Tibial nerve (tissue), 4 donors: ENCODE measurements around the gene CR1L. TPM values are rescaled to one million over a fixed set of nuclear protein-coding genes. Genes with fewer than 3 reads are reported as not detected.
A peak's percentile ranks its signal among the peaks of the same experiment; 100 is the strongest.

Experiments
- DNase-seq, 2 donors: peaks; one replicate each; pipeline ENCODE4 v3.0.0-alpha.2; 2019; ENCODE audit warnings: low spot score in 2 of 2
- H3K27ac ChIP-seq, 4 donors: fragments of 200-600 bp; sonication (generic) in 3 of 4; one replicate each; pipeline ENCODE4 v1.5.1; 2017 to 2019; ENCODE audit warnings: mild to moderate bottlenecking in 1 of 4
- H3K27me3 ChIP-seq, 2 donors: fragments of 200-600 bp; sonication (generic) in 1 of 2; one replicate each; pipeline versions ENCODE4 v1.5.1 to v1.6.0; 2017 to 2019
- H3K36me3 ChIP-seq, 3 donors: fragments of 200-600 bp; sonication (generic); one replicate each; pipeline ENCODE4 v1.5.1; 2018 to 2019
- H3K4me1 ChIP-seq, 4 donors: fragments of 200-600 bp; sonication (generic) in 3 of 4; one replicate each; pipeline ENCODE4 v1.5.1; 2017 to 2019
- H3K4me3 ChIP-seq, 4 donors: fragments of 200-600 bp; sonication (generic) in 3 of 4; one replicate each; pipeline ENCODE4 v1.5.1; 2017 to 2019; ENCODE audit warnings: mild to moderate bottlenecking in 1 of 4, moderate library complexity in 1 of 4
- H3K9me3 ChIP-seq, 4 donors: fragments of 200-600 bp; sonication (generic) in 3 of 4; one replicate each; pipeline ENCODE4 v1.5.1; 2017 to 2019
- CTCF ChIP-seq, 5 experiments: fragments of 200-600 bp in 3 of 5; fragments of 450-650 bp in 2 of 5; sonication (generic) in 3 of 5; IDR thresholded peaks; one replicate each; pipeline ENCODE4 v1.5.1; 2016 to 2019; ENCODE audit warnings: antibody characterized with exemption in 5 of 5, mild to moderate bottlenecking in 3 of 5, moderate library complexity in 2 of 5
- EP300 ChIP-seq, 2 donors: sonication (generic); formaldehyde crosslinking; IDR thresholded peaks; one replicate each; pipeline ENCODE4 v1.6.1; 2017; ENCODE audit warnings: antibody characterized with exemption in 2 of 2, mild to moderate bottlenecking in 1 of 2
- POLR2A ChIP-seq, 2 donors: fragments of 450-650 bp; IDR thresholded peaks; one replicate each; pipeline ENCODE4 v1.6.1; 2017; ENCODE audit warnings: antibody characterized with exemption in 2 of 2, mild to moderate bottlenecking in 2 of 2, moderate library complexity in 2 of 2
- WGBS, 2 donors: methylation state at CpG; one replicate each; pipeline ENCODE4 v1.1.5; 2018; 5-methylcytosine and 5-hydroxymethylcytosine counted together
- total RNA-seq, 4 donors: library from RNA; depleted of rRNA; stranded (reverse); fragments of >200 nt; gene quantifications; one replicate each; pipeline ENCODE4 v1.1.0, GENCODE V29; 2016

CR1L gene
- total RNA-seq, 4 donors from 2014 or later, result 1.0 TPM; not detected in 3

- Histone ChIP-seq H3K9me3 (peaks cover 0 to 22% (median 0%) of the 10 kb centered on the region in 4 donors), H3K27ac (no peak overlapping the region), H3K27me3 (peaks cover 0 to 61% of the 10 kb centered on the region in 2 donors), H3K4me1 (peaks cover 0 to 10% (median 2%) of the 10 kb centered on the region in 4 donors), H3K4me3 (no peak overlapping the region), H3K36me3 (no peaks in the 10 kb centered on the region)
- DNase-seq, result no peak
- no peak for TF ChIP-seq EP300 (IDR thresholded peaks at IDR 0.05)
- 82 to 97% methylated on average over 1 of the region's 1 CpG for WGBS, 2 donors
Measured at GRCh38 chr1:207666342-207666741, 21.4 kb downstream of the CR1L start.

GRCh38 chr1:207669528-207670009 lies 24.6 kb downstream of the CR1L start:
- Histone ChIP-seq H3K9me3 (peaks cover 0 to 7% (median 0%) of the 10 kb centered on the region in 4 donors), H3K4me1 (peaks cover 0 to 10% (median 2%) of the 10 kb centered on the region in 4 donors), H3K27ac (no peak overlapping the region), H3K4me3 (peak overlapping the region in 3 of 4 donors; percentile 3 to 28 (median 19)), H3K36me3 (no peaks in the 10 kb centered on the region), H3K27me3 (peaks cover 0 to 72% of the 10 kb centered on the region in 2 donors)
- TF ChIP-seq EP300 (IDR thresholded peaks at IDR 0.05), result no peak
- no peak for TF ChIP-seq CTCF (IDR thresholded peaks at IDR 0.05)
- TF ChIP-seq POLR2A (IDR thresholded peaks at IDR 0.05), result no peak
- 4 to 20% methylated on average over 1 to 26 of the region's 44 CpGs for WGBS, 2 donors
- no peak for DNase-seq

- Histone ChIP-seq H3K4me3 (no peak overlapping the region), H3K27me3 (peaks cover 0 to 70% of the 10 kb centered on the region in 2 donors), H3K27ac (no peak overlapping the region), H3K36me3 (no peaks in the 10 kb centered on the region), H3K9me3 (peaks cover 0 to 7% (median 0%) of the 10 kb centered on the region in 4 donors), H3K4me1 (peaks cover 0 to 10% (median 2%) of the 10 kb centered on the region in 4 donors)
- 82 to 87% methylated on average over 3 of the region's 3 CpGs for WGBS, 2 donors
- TF ChIP-seq CTCF (IDR thresholded peaks at IDR 0.05) (no peak), POLR2A (IDR thresholded peaks at IDR 0.05) (no peak), EP300 (IDR thresholded peaks at IDR 0.05) (no peak)
- no peak for DNase-seq
Measured at GRCh38 chr1:207670192-207670591, 25.3 kb downstream of the CR1L start.

GRCh38 chr1:207670997-207671396 lies 26.1 kb downstream of the CR1L start:
- WGBS, 2 donors, result 49 to 59% methylated on average over 3 of the region's 3 CpGs
- Histone ChIP-seq H3K4me1 (peaks cover 0 to 10% (median 2%) of the 10 kb centered on the region in 4 donors), H3K27me3 (peaks cover 0 to 62% of the 10 kb centered on the region in 2 donors), H3K4me3 (no peak overlapping the region), H3K36me3 (no peaks in the 10 kb centered on the region), H3K27ac (no peak overlapping the region), H3K9me3 (peaks cover 0 to 5% (median 0%) of the 10 kb centered on the region in 4 donors)
- TF ChIP-seq POLR2A (IDR thresholded peaks at IDR 0.05), result no peak
- DNase-seq, result no peak

- TF ChIP-seq POLR2A (IDR thresholded peaks at IDR 0.05), result no peak
- TF ChIP-seq CTCF (IDR thresholded peaks at IDR 0.05), result peak in 1 of 5 experiments; percentile 21
- no peak for TF ChIP-seq EP300 (IDR thresholded peaks at IDR 0.05)
- no peak for DNase-seq
- Histone ChIP-seq H3K27me3 (peaks cover 0 to 47% of the 10 kb centered on the region in 2 donors), H3K4me1 (peaks cover 0 to 10% (median 2%) of the 10 kb centered on the region in 4 donors), H3K9me3 (no peaks in the 10 kb centered on the region), H3K4me3 (no peak overlapping the region), H3K27ac (no peak overlapping the region), H3K36me3 (no peaks in the 10 kb centered on the region)
- 22 to 25% methylated on average over 5 of the region's 5 CpGs for WGBS, 2 donors
Measured at GRCh38 chr1:207672522-207673130, 27.7 kb downstream of the CR1L start.

GRCh38 chr1:207673399-207673798 lies 28.5 kb downstream of the CR1L start:
- 71 to 81% methylated on average over 6 of the region's 6 CpGs for WGBS, 2 donors

More at GRCh38 chr1:207673399-207673798, 28.5 kb downstream of the CR1L start:
- H3K4me3 ChIP-seq, result no peak overlapping the region
- no peak for DNase-seq
- no peaks in the 10 kb centered on the region for H3K9me3 ChIP-seq
- peaks cover 0 to 10% (median 2%) of the 10 kb centered on the region in 4 donors for H3K4me1 ChIP-seq
- peaks cover 0 to 42% of the 10 kb centered on the region in 2 donors for H3K27me3 ChIP-seq
- TF ChIP-seq CTCF (IDR thresholded peaks at IDR 0.05), result no peak
- no peak for TF ChIP-seq POLR2A (IDR thresholded peaks at IDR 0.05)
- no peak for TF ChIP-seq EP300 (IDR thresholded peaks at IDR 0.05)
- no peak overlapping the region for H3K27ac ChIP-seq
- H3K36me3 ChIP-seq, result no peaks in the 10 kb centered on the region
